Measurements from ENCODE around the gene CLUH.

DNA sequence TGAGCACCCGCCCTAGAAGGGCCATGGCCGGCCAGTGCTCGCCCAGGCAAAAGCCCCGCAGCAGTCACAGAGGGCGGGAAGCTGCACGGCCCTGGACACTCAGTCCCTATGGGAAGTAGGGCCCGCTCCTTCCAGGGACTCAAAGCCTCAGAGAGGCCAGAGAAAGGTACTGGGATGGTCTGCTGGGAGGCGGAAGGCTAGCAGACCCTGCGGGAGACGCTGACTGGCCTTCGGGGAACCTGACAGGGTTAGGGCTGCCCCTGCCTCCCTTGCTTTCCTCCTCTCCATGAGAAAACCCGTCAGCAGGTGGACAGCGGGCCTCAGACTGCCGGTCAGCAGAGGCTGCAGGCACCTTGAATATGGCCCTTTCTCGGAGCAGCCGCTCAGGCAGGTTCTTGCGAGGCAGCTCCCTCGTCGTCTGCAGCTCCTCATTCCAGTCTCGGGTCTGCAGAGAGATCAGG lies 11.5 kb downstream of the CLUH start:
- no peak for TF ChIP-seq CTCF (IDR thresholded peaks at IDR 0.05 in 2 of 3, conservative IDR thresholded peaks at IDR 0.05 in 1 of 3; ENCODE audit: borderline replicate concordance in 1 of 3, insufficient read depth in 1 of 3, low read depth in 2 of 3, low read length in 2 of 3)
- TF ChIP-seq POLR2AphosphoS5 (IDR thresholded peaks at IDR 0.05; ENCODE audit: low read depth, low read length) = no peak
- TF ChIP-seq JUND (IDR thresholded peaks at IDR 0.05) = no peak
- TF ChIP-seq POLR2A (IDR thresholded peaks at IDR 0.05; ENCODE audit: borderline replicate concordance, extremely low read depth, insufficient read depth, insufficient read length) = no peak

All from HCT116 (cell line).